ENCODE measurements around the gene IL11RA. TPM values are rescaled to one million over a fixed set of nuclear protein-coding genes. Genes with fewer than 3 reads are reported as not detected.

IL11RA gene
- total and polyA plus RNA-seq, 10 of the 15 experiments (the other 5 are each of a cell fraction or from before 2014, with no cell fraction given) = 0.32 to 5.8 (median 2.2) TPM

DNA sequence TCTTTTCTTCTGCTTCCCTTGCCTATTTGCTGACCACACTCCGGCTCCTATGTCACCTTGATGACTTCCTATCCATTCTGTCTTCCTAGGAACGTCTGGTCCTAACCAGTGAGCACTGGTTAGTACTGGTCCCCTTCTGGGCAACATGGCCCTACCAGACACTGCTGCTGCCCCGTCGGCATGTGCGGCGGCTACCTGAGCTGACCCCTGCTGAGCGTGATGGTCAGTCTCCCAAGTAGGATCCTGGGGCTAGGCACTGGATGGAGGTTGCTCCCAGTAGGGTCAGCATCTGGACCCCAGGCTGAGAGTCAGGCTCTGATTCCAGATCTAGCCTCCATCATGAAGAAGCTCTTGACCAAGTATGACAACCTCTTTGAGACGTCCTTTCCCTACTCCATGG, 3.3 kb upstream of the IL11RA start:
- H3K4me1 ChIP-seq (ENCODE audit: control insufficient read depth, insufficient read depth, low read length) = peaks cover 19% of the 10 kb centered on the region
- CTCF ChIA-PET = interaction anchor here (4.0 to 5.9 kb wide), 2 partner anchors 13 to 15 kb away, joined by 23 to 103 read pairs; partner anchors contain the start of gene SIGMAR1
- H4K20me1 ChIP-seq (ENCODE audit: control insufficient read depth, insufficient read depth) = no peaks in the 10 kb centered on the region; the same call in 1 of the 2 replicates
- FAIRE-seq (no peak), DNase-seq (ENCODE audit: low read depth, low spot score) (no peak), ATAC-seq (no peak)
- no peak overlapping the region for H3K4me3 ChIP-seq
- intact Hi-C loops (cut with micrococcal nuclease; ENCODE audit: unreplicated experiment) (no loop called here), in situ Hi-C loops (cut with MboI) (no loop called here)
- H3K27me3 ChIP-seq (replicated peaks in 1 of 2; ENCODE audit: control insufficient read depth in 2 of 2, insufficient read depth in 2 of 2, low read length in 1 of 2) = no peaks in the 10 kb centered on the region
- H3K9ac ChIP-seq (ENCODE audit: control insufficient read depth, insufficient read depth, low read length) = no peak overlapping the region
- RAD21 ChIA-PET (ENCODE audit: unreplicated experiment) = interaction anchor here (0.6 to 3.0 kb wide), 3 partner anchors 11 to 14 kb away, joined by 3 to 14 read pairs (median 5); partner anchors contain the start of gene SIGMAR1
- TF ChIP-seq, protein P1, sequence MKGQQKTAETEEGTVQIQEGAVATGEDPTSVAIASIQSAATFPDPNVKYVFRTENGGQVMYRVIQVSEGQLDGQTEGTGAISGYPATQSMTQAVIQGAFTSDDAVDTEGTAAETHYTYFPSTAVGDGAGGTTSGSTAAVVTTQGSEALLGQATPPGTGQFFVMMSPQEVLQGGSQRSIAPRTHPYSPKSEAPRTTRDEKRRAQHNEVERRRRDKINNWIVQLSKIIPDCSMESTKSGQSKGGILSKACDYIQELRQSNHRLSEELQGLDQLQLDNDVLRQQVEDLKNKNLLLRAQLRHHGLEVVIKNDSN (IDR thresholded peaks at IDR 0.05; ENCODE audit: borderline replicate concordance, extremely low read length, insufficient read depth, low read depth, low read length) = no peak
- TF ChIP-seq ETV6 (conservative IDR thresholded peaks at IDR 0.05 in 1 of 2, IDR thresholded peaks at IDR 0.05 in 1 of 2; ENCODE audit: borderline replicate concordance in 1 of 2, low read depth in 1 of 2) (no peak), ZNF384 (IDR thresholded peaks at IDR 0.05; ENCODE audit: borderline replicate concordance, low read depth, low read length) (no peak)
- peaks cover 17% of the 10 kb centered on the region for H3K79me2 ChIP-seq (ENCODE audit: control insufficient read depth, insufficient read depth, low read length)
- H3K27ac ChIP-seq (ENCODE audit: control insufficient read depth, insufficient read depth) = no peak overlapping the region
- SMC1A ChIA-PET (ENCODE audit: uncharacterized antibody, unreplicated experiment) = no interaction called here
- no peak overlapping the region for H2AFZ ChIP-seq (ENCODE audit: control insufficient read depth, low read depth, low read length)
- H3K9me3 ChIP-seq (replicated peaks; ENCODE audit: control insufficient read depth, insufficient read depth, low read length) = no peaks in the 10 kb centered on the region
- H3K4me2 ChIP-seq (ENCODE audit: control insufficient read depth, insufficient read depth) = no peak overlapping the region
- H3K36me3 ChIP-seq (ENCODE audit: control insufficient read depth in 2 of 2, insufficient read depth in 2 of 2, low read length in 1 of 2) = peaks cover 2 to 13% of the 10 kb centered on the region in 2 experiments; a peak in 3 of 4 replicates
- BruUV-seq (replicated peaks) = no TSS peak
- POLR2A ChIA-PET = interaction anchor here (0.6 to 3.4 kb wide), 4 partner anchors 8 to 455 kb away, joined by 3 to 25 read pairs (median 4); partner anchors contain the start of gene SIGMAR1
- 86% methylated on average over 8 of the region's 8 CpGs for WGBS (ENCODE audit: insufficient coverage, insufficient replicate concordance, low lambda C conversion rate, missing lambda C conversion rate)

DNA sequence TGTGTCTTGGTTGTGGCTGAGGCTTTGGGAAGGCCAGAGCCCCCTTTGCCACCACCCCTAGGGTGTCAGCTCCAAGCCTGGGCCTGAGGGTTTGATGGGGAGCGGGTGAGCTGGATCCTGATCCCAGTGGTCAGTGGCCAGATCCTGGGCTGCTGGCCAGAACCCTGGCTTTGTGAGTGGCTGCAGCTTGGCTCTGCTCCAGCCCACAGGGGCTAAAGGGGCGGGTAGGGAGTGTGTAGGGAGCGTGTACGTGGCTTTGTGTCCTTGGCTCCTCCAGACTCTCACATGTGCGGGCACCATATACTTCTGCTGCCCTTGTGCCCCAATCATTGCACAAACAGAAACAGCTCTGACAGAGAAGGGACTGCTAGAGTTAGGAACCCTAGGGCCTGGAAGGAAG, 1.2 kb upstream of the IL11RA start:
- no peak overlapping the region for H3K4me2 ChIP-seq (ENCODE audit: control insufficient read depth, insufficient read depth)
- TF ChIP-seq KAT2A (conservative IDR thresholded peaks at IDR 0.05; ENCODE audit: control insufficient read depth, low read depth, low read length) = no peak
- TF ChIP-seq, protein P2, sequence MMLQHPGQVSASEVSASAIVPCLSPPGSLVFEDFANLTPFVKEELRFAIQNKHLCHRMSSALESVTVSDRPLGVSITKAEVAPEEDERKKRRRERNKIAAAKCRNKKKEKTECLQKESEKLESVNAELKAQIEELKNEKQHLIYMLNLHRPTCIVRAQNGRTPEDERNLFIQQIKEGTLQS (IDR thresholded peaks at IDR 0.05; ENCODE audit: borderline replicate concordance, extremely low read depth, low read depth, low read length) = no peak
- no peak for ATAC-seq
- no peak overlapping the region for H3K4me3 ChIP-seq
- H4K20me1 ChIP-seq (ENCODE audit: control insufficient read depth, insufficient read depth) = no peaks in the 10 kb centered on the region; the same call in 1 of the 2 replicates
- no peak overlapping the region for H3K27ac ChIP-seq (ENCODE audit: control insufficient read depth, insufficient read depth)
- in situ Hi-C loops (cut with MboI) (no loop called here), intact Hi-C loops (cut with micrococcal nuclease; ENCODE audit: unreplicated experiment) (no loop called here)
- CTCF ChIA-PET = interaction anchor here (1.5 to 2.9 kb wide), 2 partner anchors 12 to 17 kb away, joined by 3 to 11 read pairs; partner anchors contain the start of gene CCL27
- no peak for DNase-seq (ENCODE audit: low read depth, low spot score)
- BruUV-seq (replicated peaks) = no TSS peak
- H3K79me2 ChIP-seq (ENCODE audit: control insufficient read depth, insufficient read depth, low read length) = peaks cover 17% of the 10 kb centered on the region
- FAIRE-seq = no peak
- WGBS (ENCODE audit: insufficient coverage, insufficient replicate concordance, low lambda C conversion rate, missing lambda C conversion rate) = 100% methylated on average over 5 of the region's 5 CpGs
- H3K9me3 ChIP-seq (replicated peaks; ENCODE audit: control insufficient read depth, insufficient read depth, low read length) = no peaks in the 10 kb centered on the region
- RAD21 ChIA-PET (ENCODE audit: unreplicated experiment) = no interaction called here
- peaks cover 2 to 13% of the 10 kb centered on the region in 2 experiments; a peak in 3 of 4 replicates for H3K36me3 ChIP-seq (ENCODE audit: control insufficient read depth in 2 of 2, insufficient read depth in 2 of 2, low read length in 1 of 2)
- no peaks in the 10 kb centered on the region for H3K27me3 ChIP-seq (replicated peaks in 1 of 2; ENCODE audit: control insufficient read depth in 2 of 2, insufficient read depth in 2 of 2, low read length in 1 of 2)
- SMC1A ChIA-PET (ENCODE audit: uncharacterized antibody, unreplicated experiment) = no interaction called here
- no peak overlapping the region for H3K9ac ChIP-seq (ENCODE audit: control insufficient read depth, insufficient read depth, low read length)
- no peak overlapping the region for H2AFZ ChIP-seq (ENCODE audit: control insufficient read depth, low read depth, low read length)
- peaks cover 19% of the 10 kb centered on the region for H3K4me1 ChIP-seq (ENCODE audit: control insufficient read depth, insufficient read depth, low read length)
- POLR2A ChIA-PET = no interaction called here
